Stimulated activated CD8-positive, alpha-beta memory T cell treated with anti-CD3 and anti-CD28 coated beads, Interleukin-2, amount 100 ng/mL, for 48 hours (primary cell): ENCODE measurements around the gene ZFYVE28.

Experiments used
- DNase-seq, 2 donors: peaks; one replicate each; pipeline ENCODE4 v3.0.0-alpha.2; 2020; ENCODE audit warnings: low read depth in 2 of 2

ZFYVE28 gene

DNA sequence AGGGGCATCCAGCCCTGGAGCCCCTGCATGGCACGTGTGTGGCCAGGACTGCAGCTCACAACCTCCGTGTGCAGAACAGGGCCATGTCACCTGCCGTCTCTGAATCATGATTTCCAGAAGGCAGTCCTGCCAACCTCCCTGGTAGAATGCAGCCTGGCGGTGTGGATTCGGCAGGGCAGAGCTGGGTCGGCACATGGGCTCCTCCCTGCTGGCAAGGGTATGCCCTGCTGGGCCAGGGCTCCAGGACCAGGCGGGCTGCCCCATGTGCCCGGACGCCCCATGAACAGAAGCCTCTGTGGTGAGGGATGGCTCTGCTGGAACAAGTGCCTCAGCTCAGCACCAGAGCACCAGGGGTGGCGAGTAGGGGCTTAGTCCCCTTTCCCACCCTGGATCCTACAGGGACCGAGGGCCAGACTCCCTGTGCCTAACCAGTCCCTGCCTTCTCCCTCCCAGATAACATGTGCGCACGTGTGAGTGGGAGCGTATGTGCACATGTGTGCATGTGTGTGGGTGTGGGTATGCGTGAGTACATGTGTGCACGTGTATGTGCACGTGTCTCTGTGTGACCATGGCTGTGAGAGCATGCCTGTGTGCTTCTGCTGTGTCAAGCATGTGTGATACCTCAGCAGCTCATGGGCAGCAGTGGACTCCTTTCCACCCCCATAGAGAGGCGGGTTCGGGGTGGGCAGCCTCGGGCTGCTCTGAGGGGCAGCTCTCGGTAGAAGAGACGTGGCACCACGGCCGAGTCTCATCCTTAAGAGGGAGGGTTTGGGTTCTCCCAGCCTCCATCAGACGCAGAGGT, 146.2 kb downstream of the ZFYVE28 start:
- no peak for DNase-seq

DNA sequence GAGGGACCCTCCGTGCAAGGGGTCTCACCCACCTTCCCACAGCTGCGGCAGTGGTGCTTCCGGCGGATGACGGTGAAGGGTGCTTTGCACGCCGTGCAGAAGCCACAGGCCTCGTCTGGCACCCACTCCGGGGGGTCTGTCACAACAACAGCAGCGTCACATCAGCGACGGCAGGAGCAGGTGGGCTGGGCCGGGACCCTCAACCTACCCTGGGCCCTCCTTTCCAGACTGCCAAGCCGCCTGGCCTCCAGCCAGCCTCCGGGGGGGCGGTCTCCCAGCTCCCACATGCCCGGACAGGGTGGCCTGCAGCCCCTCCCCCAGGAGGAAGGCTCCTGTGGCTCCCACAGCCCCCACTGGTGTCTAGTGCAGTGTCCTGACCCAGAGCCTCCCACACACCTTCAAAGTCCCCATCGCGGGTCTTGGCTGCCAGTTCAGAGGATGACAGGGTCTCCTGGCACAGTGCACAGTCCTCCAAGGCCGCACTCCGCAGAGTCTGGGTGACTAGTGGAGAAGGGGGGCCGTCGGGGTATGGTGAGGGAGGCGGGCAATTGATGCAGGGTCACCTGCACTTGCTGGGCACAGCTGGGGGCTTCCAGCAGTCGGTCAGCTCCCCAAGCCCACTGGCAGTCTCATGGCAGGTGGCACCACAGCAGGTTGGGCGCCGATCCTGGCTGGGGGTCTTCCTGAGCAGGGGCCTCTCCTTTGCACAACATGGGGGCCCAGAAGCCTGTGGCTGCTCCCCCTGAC, 147.0 kb downstream of the ZFYVE28 start:
- DNase-seq, result no peak

DNA sequence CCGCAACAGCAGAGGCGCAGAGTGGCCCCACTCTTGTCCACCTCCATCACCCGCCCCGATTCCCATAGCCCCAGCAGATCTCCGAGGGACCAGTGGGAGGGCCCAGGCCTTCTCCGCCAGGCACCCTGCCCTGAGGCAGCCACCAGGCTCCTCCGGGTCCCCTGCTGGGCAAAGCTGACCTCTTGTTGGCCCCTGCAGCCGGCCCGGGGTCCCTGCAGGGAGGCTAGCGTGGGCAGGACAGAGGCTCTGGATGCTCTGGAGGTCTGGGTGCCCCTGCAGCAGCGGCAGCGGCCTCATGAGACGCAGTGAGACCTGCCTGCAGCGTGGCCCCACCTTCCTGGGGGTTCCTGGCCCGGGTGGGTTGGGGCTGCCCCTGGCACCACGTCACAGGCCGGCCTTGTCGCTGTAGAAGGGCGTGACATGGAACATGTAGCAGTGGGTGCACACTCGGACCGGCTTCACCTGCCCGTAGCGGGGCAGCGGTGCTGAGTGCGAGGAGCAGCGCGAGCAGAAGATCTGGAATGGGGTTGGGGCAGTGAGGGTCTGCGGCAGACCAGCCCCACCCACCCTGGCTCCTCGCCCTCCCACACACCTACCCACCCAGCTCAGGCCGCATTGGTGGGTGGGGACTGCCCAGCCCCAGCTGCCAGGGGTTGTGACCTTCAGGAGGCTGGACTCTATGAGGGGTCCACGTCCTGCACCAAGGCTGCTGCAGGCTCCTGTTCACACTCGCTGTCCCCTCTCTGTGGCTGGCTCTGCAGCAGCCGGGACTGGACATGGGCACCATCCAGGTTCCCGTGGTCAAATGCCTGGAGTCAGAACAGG, 147.9 kb downstream of the ZFYVE28 start:
- no peak for DNase-seq

DNA sequence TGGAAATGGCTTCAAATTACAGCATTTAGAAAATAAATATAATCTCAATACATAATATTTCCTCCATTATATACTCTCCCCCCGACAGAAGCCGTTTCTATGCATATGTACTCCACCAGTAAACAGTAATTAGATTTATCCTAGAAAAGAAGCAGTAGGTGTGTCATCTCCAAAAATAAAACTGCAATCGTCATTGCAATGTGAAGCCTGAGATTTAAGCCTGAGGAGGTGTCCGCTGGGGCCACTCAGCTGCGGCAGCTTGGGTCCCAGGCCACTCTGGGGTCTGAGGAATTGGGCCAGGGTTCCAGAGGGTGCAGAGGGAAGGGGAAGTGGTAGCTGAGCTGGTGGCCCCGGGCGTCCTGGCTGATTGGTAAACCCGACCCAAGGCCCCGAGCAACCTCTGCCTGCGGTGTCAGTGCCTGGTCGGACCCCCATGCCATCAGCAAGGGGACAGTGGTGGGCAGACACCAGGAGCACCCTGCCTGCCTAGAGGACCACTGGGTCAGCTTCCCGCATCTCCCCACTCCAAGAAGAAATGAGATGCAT, 148.8 kb downstream of the ZFYVE28 start:
- no peak for DNase-seq

DNA sequence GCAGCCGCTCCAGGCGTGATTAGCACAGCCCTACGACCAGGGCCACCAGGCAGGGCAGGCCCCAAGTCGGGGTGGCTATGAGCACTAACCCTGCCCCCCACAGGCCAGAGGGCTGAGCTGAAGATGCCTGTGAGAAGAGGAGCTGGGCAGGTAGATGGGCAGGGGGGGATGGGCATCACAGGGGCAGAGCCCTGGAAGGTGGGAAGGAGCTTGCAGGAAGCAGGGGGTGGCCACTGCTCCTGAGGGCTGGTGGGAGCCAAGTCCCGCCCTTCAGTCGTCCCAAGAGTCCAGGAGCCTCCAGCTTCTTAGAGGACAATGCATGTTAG, 149.3 kb downstream of the ZFYVE28 start:
- no peak for DNase-seq

DNA sequence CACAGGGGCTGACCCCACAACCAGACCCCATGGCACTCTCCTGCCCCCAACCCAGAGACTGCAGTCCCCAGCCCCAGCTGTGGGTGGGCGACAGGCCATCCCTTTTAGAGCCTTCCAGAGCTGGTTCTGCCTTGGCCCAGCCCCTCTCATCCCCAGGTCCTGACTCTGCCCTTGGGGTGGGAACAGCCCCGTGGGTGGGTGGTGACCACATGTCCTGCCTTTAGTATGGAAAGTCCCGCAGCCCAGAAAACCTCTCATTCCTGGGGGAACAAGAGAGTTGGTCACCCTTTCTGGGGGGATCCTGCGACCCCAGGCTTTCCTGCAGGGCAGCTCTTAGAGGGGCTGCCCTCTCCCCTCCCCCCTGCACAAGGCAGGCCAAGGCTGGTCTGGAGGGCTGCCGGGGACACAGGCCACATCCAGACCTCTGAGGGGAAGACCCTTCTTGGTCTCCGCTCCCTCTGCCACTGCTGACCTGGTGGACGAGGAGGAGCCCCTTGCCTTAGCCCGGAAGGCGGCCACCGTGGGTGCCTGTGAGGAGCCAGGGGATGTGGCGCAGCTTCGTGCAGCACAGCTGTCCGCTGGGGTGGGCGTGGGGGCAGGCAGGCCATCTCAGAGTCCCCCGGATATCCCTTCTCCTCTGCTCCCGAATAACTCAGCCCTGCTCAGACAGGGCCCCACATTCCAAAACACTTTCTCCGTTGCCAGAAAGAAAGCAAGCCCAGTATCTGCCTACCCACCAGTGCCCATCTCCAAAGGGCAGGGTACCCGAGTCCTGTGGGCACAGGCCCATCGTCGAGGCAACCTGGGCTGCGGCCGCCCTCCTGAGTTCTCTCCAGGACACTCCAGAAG, 149.9 kb downstream of the ZFYVE28 start:
- no peak for DNase-seq

DNA sequence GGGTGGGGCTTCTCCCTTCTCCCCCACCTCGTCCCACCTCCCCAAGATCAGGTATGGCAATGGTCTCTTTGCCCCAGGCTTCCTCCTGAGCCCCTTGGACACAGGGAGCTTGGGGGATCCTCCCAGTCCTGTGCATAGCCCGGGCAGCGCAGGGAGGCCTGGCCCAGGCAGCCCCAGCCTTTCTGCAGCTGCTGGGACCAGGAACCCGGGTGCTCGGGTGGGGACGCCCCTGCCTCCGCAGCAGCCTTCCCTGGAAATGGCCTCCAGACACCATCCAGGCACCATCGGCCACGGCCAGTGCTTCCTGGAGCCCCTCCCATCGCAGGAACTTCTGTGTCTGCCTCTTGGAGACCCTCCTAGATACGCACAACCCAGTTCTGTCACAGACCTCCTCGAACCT, 150.6 kb downstream of the ZFYVE28 start:
- DNase-seq, result no peak

DNA sequence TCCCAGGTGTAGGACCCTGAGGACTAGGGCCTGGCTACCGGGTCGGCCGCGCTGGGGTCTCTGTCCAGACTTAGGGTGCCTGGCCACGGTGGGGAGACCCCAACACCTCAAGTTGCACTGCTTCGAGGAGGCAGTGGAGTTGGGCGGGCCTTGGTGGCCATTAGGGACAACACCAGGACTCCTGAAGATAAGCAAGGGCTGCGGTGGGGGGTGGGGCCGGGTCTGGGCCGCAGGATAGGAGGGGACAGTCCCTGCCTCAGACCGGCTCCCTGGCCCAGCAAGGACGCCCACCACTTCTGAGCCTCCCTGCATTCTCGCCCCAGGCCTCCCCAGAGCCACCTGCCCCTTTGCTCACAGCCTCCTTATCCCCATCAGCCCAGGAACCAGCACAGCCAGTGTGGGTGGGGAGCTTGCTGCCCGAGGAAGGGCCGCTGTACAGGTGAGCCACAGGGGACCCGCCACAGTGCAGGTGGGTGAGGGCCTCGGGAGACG, 151.1 kb downstream of the ZFYVE28 start:
- no peak for DNase-seq

DNA sequence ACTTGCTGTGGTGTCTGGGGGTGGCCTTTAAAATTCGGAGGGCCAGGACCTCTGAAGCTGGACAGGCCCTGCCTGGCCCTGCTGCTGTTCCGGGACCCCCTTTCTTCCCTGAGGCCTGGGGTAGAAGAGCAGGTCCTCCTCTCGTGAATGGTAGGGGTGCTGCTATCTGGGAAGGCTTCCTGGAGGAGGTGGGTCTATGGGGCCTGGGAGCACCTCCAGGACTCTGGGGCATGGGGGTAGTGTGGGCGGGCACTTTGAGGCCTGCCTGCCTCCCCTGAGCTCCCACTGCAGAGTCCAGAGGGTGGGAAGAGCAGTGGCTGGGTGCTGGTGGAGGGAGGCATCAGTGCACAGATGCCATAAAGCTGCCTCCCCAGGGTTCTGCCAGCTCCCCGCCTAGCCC, 151.6 kb downstream of the ZFYVE28 start:
- no peak for DNase-seq

DNA sequence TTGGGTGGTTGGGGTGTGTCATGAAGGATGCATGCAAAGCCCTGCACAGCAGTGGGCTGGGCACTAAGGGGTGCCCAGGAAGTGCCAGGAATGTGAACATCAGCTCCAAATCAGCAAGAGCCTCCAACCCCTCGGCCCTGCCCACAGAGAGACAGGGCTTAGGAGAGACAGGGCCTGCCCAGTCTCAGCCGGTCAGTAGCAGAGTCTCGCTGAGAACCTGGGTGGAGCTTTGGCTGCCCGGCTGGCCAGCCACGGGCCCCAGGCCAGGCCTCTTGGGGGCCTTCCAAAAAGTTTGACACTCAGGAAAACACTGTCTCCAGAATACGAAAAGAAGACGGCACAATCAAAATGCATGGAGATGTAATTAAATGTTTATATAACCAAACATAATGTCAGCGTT, 152.3 kb downstream of the ZFYVE28 start:
- DNase-seq, result no peak

DNA sequence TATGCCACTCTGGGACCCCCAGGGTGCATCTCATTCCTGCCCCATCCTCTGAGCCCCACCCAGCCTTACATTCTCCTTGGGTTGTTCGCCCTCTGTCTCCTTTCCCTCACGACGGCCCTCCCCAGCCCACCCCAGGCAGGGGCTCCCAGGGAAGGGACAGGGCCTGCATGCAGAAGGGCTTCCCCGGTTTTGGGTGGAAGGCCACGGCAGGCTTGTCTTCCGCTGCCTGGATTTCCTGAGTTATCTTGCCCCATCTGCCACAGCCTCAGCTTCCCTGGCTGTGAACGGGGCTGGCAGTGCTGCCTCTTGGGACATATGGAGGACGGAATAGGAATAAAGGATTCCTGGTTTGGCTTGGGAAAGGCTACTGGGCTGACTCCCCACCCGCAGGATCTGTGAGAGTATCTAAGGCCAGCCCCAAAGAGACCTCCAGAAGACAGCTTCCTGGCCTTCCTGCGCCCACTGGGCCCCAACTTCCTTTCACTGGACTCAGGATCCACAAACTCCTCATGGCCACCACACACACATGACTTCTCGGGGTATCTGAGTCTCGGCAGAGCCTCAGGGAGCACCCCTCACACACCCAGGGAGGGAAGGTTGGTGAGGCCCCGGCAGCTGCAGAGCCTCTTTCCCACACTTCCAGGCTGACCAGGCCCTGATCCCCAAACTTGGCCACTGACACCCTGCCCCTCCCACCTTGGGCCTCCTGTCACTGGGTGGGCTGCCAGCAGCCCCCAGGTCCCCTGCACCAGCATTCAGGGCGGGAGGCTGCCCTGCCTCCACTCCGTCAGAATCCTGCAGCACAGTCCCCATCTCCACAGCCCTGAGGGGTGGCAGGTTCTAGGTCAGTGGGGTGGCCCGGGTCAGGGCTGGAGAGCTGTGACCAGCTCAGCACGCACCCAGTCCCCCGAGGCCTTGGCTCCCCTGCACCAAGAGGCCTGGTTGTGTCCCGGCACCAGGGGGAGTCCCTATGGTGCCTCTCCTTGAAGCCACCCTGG, 153.0 kb downstream of the ZFYVE28 start:
- no peak for DNase-seq

DNA sequence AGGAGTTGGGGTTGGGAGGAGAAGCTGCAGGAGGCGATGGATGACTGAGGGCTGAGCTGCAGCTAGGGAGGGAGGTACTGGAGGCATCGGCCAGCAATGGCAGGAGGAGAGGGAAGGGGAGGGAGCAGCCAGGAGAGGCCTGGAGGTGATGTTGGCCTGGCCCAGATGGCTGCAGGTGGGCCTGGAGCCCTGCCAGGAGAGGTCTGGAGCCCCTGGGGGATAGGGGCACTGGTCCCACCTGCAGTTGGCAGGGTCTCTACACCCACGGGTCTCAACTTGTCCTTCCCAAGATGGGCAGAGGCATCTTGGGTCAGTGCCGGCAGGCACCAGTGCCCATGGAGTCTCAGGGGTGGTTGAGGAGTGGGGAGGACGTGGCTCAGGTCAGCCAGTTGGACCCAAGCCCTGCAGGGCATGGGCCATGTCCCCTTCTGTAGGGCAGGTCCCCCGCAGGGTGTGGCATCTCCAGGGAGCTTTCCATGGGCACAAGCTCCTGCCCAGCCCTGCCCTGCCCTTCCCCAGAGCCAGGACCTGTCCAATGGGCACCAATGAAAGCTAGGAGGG, 153.9 kb downstream of the ZFYVE28 start:
- no peak for DNase-seq

DNA sequence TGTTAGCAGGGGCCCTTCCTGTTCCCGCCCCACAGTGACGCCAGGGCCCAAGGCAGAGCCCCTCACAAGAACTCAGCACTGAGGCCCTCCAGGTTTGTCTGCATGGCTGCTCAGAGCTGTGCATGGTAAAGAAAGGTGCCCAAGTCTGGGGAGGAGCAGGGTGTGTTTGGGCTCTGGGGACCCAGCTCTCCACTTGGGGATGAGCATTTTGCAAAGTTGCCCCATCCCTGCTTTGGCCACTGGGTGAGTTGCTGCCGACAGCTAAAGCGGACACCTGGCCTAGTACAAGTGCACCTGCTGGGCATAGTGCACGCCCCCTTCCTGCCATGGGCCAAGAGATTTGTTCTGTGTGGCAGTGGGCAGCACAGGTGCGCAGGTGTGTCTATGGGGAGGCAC, 154.5 kb downstream of the ZFYVE28 start:
- no peak for DNase-seq

DNA sequence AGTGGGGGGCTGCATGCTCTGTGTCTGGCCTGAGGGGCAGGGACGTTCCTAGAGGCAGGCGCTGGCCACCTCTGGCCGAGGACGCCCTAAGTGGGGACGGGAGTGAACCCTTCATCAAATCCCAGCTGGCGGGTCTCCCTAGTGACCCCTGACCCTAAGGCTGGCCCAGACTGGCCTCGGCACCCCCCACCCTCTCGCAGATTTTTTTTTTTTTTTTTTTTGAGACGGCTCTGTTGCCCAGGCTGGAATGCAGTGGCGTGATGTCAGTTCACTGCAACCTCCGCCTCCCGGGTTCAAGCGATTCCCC, 155.5 kb downstream of the ZFYVE28 start:
- no peak for DNase-seq

DNA sequence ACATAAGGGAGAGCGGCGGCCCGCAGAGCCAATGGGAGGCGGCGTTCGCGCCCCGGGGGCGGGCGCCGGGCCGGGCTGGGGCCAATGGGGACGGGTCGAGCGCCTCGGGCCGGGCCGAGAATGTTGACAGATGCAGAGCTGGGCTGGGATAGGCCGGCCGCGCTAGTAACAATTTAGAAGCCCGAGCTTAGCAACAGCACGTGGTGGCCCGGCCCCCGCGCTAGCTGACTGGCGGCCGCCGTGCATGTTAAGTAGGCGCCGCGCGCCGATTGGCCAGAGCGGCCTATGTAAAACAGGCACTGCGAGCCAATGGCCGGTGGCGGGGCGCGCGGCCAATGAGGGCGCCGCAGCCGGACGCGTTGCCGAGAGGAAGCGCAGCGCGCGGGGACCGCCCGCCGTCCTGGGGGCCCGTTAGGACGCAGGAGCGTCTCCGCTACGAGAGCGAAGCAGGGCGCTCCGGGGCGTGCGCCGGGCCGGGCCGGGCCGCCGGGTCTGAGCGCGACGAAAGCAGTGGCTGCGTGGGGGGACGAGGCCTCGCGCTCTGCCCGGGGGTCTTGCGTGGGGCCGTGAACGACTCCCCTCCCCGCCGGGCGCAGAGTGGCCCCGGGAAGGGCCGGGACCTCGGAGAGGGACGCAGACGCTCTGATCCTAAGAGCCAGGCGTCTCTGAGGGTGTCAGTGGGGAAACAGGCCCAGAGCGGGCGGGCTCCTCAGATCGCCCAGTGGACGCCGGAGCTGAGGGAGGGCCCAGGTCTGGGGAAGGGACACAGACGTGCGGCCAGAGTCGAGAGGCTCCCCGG, 156.1 kb downstream of the ZFYVE28 start:
- peak; percentile 96 for DNase-seq

DNA sequence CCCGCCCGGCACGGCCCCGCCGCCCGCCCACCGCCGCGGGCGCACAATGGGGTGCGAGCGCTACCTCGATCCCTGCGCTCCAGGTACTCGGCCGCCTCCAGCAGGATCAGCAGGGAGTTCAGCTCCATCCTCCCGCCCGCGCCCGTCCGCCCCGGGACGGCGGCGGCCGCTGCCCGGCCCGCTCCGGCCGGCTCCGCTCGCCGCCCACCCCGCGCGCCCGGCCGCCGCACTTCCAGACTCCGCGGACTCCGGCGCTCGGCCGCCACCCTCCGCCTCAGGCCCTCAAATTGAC, 156.6 kb downstream of the ZFYVE28 start, which contains the start of gene MXD4:
TSS of gene MXD4 (minus strand) at position 257 of the 292 bp plus-strand sequence. CDS start at position 128, 129 bp downstream.
- no peak for DNase-seq

DNA sequence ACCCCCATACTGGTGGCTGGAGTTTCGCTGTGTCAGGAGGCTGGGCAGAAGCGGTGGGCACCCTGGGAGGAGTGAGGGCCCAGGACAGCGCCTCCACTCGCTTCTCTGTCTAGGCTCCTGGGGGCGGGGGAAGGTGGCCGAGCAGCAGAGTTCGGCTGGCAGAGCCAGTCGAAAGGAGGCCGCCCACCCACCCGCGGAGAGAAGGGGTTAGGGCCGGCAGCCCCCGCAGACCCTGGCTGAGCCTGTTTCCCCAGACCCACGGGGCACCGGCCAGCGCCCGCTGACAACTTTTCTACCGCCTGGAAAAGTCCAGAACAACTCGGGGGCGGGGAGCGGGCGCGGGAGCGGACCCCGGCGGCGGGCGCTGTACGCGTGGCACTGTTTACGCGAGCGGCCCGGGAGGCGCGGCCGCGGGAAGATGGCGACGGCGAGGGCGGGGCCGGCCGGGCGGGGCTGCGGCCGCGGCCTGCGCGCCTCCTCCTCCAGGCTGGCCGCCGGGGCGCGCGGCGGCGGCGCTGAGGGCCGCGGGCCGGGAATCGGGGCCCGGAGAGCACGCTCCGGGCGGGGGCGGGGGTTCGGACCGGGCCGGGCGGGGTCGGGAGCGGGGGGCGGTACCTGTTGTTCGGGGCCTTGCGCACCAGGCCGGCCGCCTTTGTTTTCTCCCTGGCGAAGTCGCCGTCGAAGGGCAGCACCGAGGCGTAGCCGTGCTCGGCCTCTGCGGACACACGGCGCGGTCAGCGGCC, 157.2 kb downstream of the ZFYVE28 start:
- peak; percentile 37 to 49 for DNase-seq
